ENCODE measurements around the gene OR6S1.

The OR6S1 gene

GRCh38 chr14:20641591-20641990 is at the start of gene OR6S1:
OR6S1 (minus strand) TSS chr14:20641691; CDS start chr14:20641691, 0 bp downstream.
- no peak for DNase-seq (ENCODE audit: extremely low spot score)
- ChIA-PET CTCF (no interaction called here), POLR2A (interaction anchor here (2.1 kb wide), 1 partner anchor 10 kb away, joined by 9 read pairs; no protein-coding TSS in a partner anchor)
- TF ChIP-seq SUZ12 (IDR thresholded peaks at IDR 0.05) (no peak), ARNT (IDR thresholded peaks at IDR 0.05) (no peak), ELF4 (IDR thresholded peaks at IDR 0.05) (no peak)

- POLR2A ChIA-PET, result interaction anchor here (0.7 to 4.0 kb wide), 7 partner anchors 9 to 348 kb away, joined by 3 to 33 read pairs (median 3); partner anchors contain the start of gene PARP2
- peak; percentile 65 for DNase-seq (ENCODE audit: extremely low spot score)
- CTCF ChIA-PET, result interaction anchor here (0.8 to 2.2 kb wide), 7 partner anchors 10 to 268 kb away, joined by 3 to 17 read pairs (median 7); no protein-coding TSS in a partner anchor
- TF ChIP-seq FOXK2 (IDR thresholded peaks at IDR 0.05) (peak; percentile 63; the same call in 1 of the 2 replicates), NFRKB (IDR thresholded peaks at IDR 0.05) (no peak), ELF4 (IDR thresholded peaks at IDR 0.05) (no peak), TARDBP (IDR thresholded peaks at IDR 0.05) (no peak), CTBP1 (IDR thresholded peaks at IDR 0.05; ENCODE audit: borderline replicate concordance) (no peak), BHLHE40 (IDR thresholded peaks at IDR 0.05; ENCODE audit: borderline replicate concordance) (no peak; the same call in 1 of the 2 replicates)
Observed at GRCh38 chr14:20690848-20691640, 49.6 kb upstream of the OR6S1 start.

DNA sequence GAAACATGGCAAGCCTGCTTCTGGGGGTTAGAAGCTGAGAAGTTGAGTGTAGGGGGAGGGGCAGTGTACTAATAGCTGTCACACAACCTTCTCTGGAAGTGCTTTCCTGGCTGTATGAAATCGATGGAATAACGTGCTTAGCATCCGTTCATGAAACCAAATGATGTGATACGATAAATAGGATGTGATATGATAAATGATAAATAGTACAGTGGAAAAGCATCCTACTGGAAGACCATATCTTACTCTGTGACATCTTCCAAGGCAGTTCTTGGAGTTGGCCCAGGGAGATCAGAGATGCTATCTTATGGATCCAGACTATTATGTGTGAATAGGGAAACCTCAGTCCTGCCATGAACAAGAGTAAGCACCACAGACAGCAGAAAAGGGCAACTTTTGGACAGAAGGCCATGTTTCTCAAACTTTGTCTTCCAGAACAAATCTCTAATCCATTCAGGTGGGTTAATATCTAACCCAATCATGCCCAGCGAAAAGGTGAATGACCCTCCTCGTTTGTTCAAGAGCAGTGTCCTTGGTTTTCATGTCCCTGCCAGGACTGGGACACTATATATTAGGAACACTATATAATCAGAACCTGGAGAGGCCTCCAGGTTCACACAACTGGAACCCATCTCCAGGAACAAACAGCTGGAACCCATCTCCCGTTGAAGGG is 46.8 kb upstream of the OR6S1 start, which contains the start of gene ANG:
TSS of gene ANG (plus strand) at position 598 of the 673 bp plus-strand sequence. CDS start 4,801 bp downstream, outside the sequence.
- CTCF ChIA-PET, result no interaction called here
- TF ChIP-seq ARNT (IDR thresholded peaks at IDR 0.05) (no peak), HDGF (IDR thresholded peaks at IDR 0.05; ENCODE audit: borderline replicate concordance) (no peak), NFRKB (IDR thresholded peaks at IDR 0.05) (no peak), BHLHE40 (IDR thresholded peaks at IDR 0.05; ENCODE audit: borderline replicate concordance) (no peak), ZNF384 (IDR thresholded peaks at IDR 0.05) (no peak), LEF1 (IDR thresholded peaks at IDR 0.05; ENCODE audit: borderline replicate concordance) (no peak), FOXA1 (IDR thresholded peaks at IDR 0.05) (no peak), L3MBTL2 (conservative IDR thresholded peaks at IDR 0.05) (no peak), FOXM1 (IDR thresholded peaks at IDR 0.05; ENCODE audit: borderline replicate concordance) (no peak), TARDBP (IDR thresholded peaks at IDR 0.05) (no peak), FOXK2 (IDR thresholded peaks at IDR 0.05) (no peak)
- POLR2A ChIA-PET, result no interaction called here
- no peak for DNase-seq (ENCODE audit: extremely low spot score)

GRCh38 chr14:20687362-20688166 is 46.1 kb upstream of the OR6S1 start:
- DNase-seq (ENCODE audit: extremely low spot score), result no peak
- ChIA-PET CTCF (interaction anchor here (0.8 kb wide), 1 partner anchor 283 kb away, joined by 3 read pairs; no protein-coding TSS in a partner anchor), POLR2A (no interaction called here)
- TF ChIP-seq ZNF384 (IDR thresholded peaks at IDR 0.05) (no peak), PKNOX1 (IDR thresholded peaks at IDR 0.05) (no peak), SUZ12 (IDR thresholded peaks at IDR 0.05) (no peak), NFRKB (IDR thresholded peaks at IDR 0.05) (no peak), BHLHE40 (IDR thresholded peaks at IDR 0.05; ENCODE audit: borderline replicate concordance) (no peak), L3MBTL2 (conservative IDR thresholded peaks at IDR 0.05) (no peak), FOXM1 (IDR thresholded peaks at IDR 0.05; ENCODE audit: borderline replicate concordance) (no peak), HDGF (IDR thresholded peaks at IDR 0.05; ENCODE audit: borderline replicate concordance) (no peak), SP1 (IDR thresholded peaks at IDR 0.05) (no peak), ARNT (IDR thresholded peaks at IDR 0.05) (no peak), LEF1 (IDR thresholded peaks at IDR 0.05; ENCODE audit: borderline replicate concordance) (no peak), TARDBP (IDR thresholded peaks at IDR 0.05) (no peak), FOXA1 (IDR thresholded peaks at IDR 0.05) (no peak)

- TF ChIP-seq BHLHE40 (IDR thresholded peaks at IDR 0.05; ENCODE audit: borderline replicate concordance) (no peak), L3MBTL2 (conservative IDR thresholded peaks at IDR 0.05) (no peak), PKNOX1 (IDR thresholded peaks at IDR 0.05) (no peak), TARDBP (IDR thresholded peaks at IDR 0.05) (no peak), FOXK2 (IDR thresholded peaks at IDR 0.05) (no peak), ELF4 (IDR thresholded peaks at IDR 0.05) (no peak), HDGF (IDR thresholded peaks at IDR 0.05; ENCODE audit: borderline replicate concordance) (no peak), ZNF384 (IDR thresholded peaks at IDR 0.05) (no peak), SP1 (IDR thresholded peaks at IDR 0.05) (no peak), NFRKB (IDR thresholded peaks at IDR 0.05) (no peak), FOXM1 (IDR thresholded peaks at IDR 0.05; ENCODE audit: borderline replicate concordance) (no peak), LEF1 (IDR thresholded peaks at IDR 0.05; ENCODE audit: borderline replicate concordance) (no peak), FOXA1 (IDR thresholded peaks at IDR 0.05) (no peak), SUZ12 (IDR thresholded peaks at IDR 0.05) (no peak), ARNT (IDR thresholded peaks at IDR 0.05) (no peak), CTBP1 (IDR thresholded peaks at IDR 0.05; ENCODE audit: borderline replicate concordance) (no peak)
- DNase-seq (ENCODE audit: extremely low spot score), result no peak
- ChIA-PET POLR2A (no interaction called here), CTCF (no interaction called here)
Observed at GRCh38 chr14:20686386-20687143, 45.1 kb upstream of the OR6S1 start.

Data from HEK293T (cell line).